HepG2 (cell line): ENCODE measurements around the gene PCDHGA5. TPM values are rescaled to one million over a fixed set of nuclear protein-coding genes. Genes with fewer than 3 reads are reported as not detected.

Experiments used
- ATAC-seq: fragments of 200-7000 bp; cut with Tn5 transposase; 3 replicates; pipeline ENCODE4 v1.9.1; 2020; ENCODE audit warnings: mild to moderate bottlenecking, moderate library complexity
- BruUV-seq: library from RNA; stranded (reverse); fragments of 400-500 nt; replicated peaks from 2 replicates; lab custom pipeline; 2021; lab: Mats Ljungman, UMichigan
- CTCF ChIA-PET: fragments of 300-600 bp; formaldehyde crosslinking; extraction: SDS; loops from one replicate; lab custom pipeline; 2021; ENCODE audit warnings: low total read pairs, inconsistent platforms, low intra/inter-chr PET ratio; lab: Yijun Ruan, JAX
- POLR2A ChIA-PET: fragments of 350-600 bp; sonication (Branson Sonifier 250); formaldehyde crosslinking; loops from one replicate; lab custom pipeline; 2020; ENCODE audit warnings: antibody characterized with exemption, inconsistent platforms; lab: Yijun Ruan, JAX
- DNase-seq: peaks from one replicate; pipeline ENCODE4 v3.0.0-alpha.2; 2015; ENCODE audit warnings: low spot score
- FAIRE-seq: peaks from 3 replicates; lab custom pipeline; 2011; peaks lifted over from hg19 to GRCh38; lab: Jason Lieb, UNC
- H2AFZ ChIP-seq: one replicate; pipeline ENCODE4 v1.6.1; 2011; ENCODE audit warnings: low read length, inconsistent platforms
- H3K27ac ChIP-seq: fragments of 300-600 bp; 3 replicates; pipeline ENCODE4 v1.8.0; 2011; ENCODE audit warnings: mixed run types, mild to moderate bottlenecking, mixed read lengths, low read length, inconsistent platforms; ENCODE audit not compliant: insufficient read depth; ENCODE audit errors: extremely low read length
- H3K27me3 ChIP-seq, 2 experiments: fragments of 200-600 bp in 1 of 2; 2 replicates in 1 of 2; 3 replicates in 1 of 2; pipeline versions ENCODE4 v1.6.0 to v1.8.0; 2011; ENCODE audit warnings: low read length in 2 of 2, mild to moderate bottlenecking in 2 of 2, moderate library complexity in 2 of 2, inconsistent platforms in 1 of 2; ENCODE audit not compliant: insufficient read depth in 2 of 2, control insufficient read depth in 1 of 2
- H3K36me3 ChIP-seq, 2 experiments: fragments of 200-600 bp in 1 of 2; replicated peaks in 1 of 2; 2 replicates in 1 of 2; 3 replicates in 1 of 2; pipeline versions ENCODE4 v1.5.1 to v1.8.0; 2011; ENCODE audit warnings: low read length in 2 of 2, inconsistent platforms in 1 of 2; ENCODE audit not compliant: insufficient read depth in 2 of 2, control insufficient read depth in 1 of 2
- H3K4me1 ChIP-seq: 2 replicates; pipeline ENCODE4 v1.5.1; 2012; ENCODE audit warnings: low read length, inconsistent platforms; ENCODE audit not compliant: insufficient read depth
- H3K4me2 ChIP-seq: 2 replicates; pipeline ENCODE4 v1.6.0; 2011; ENCODE audit warnings: low read depth, low read length, inconsistent platforms
- H3K4me3 ChIP-seq, 3 experiments: fragments of 200-600 bp in 1 of 3; sonication (generic), shearing (Covaris generic) in 1 of 3; replicated peaks in 1 of 3; 2 replicates each; pipeline ENCODE4 v1.5.1; 2011 to 2016; ENCODE audit warnings: low read length in 3 of 3, inconsistent platforms in 2 of 3, low read depth in 2 of 3, mild to moderate bottlenecking in 2 of 3, control low read depth in 1 of 3, mixed read lengths in 1 of 3; ENCODE audit not compliant: insufficient read depth in 1 of 3
- H3K79me2 ChIP-seq: one replicate; pipeline ENCODE4 v1.6.1; 2011; ENCODE audit warnings: low read length, inconsistent platforms; ENCODE audit not compliant: insufficient read depth
- H3K9ac ChIP-seq: 2 replicates; pipeline ENCODE4 v1.6.0; 2011; ENCODE audit warnings: mild to moderate bottlenecking, low read depth, low read length, inconsistent platforms; ENCODE audit not compliant: insufficient read depth
- H3K9me3 ChIP-seq: 2 replicates; pipeline ENCODE4 v1.5.1; 2012; ENCODE audit warnings: mild to moderate bottlenecking, low read length
- H4K20me1 ChIP-seq: 2 replicates; pipeline ENCODE4 v1.6.0; 2011; ENCODE audit warnings: inconsistent platforms, mild to moderate bottlenecking, low read length, moderate library complexity; ENCODE audit not compliant: insufficient read depth
- HHEX ChIP-seq: IDR thresholded peaks from 2 replicates; pipeline ENCODE4 v1.6.1; 2016; ENCODE audit warnings: control low read depth
- HMG20A ChIP-seq: IDR thresholded peaks from 2 replicates; pipeline ENCODE4 v1.6.1; 2016; ENCODE audit warnings: borderline replicate concordance
- MLX ChIP-seq: IDR thresholded peaks from 2 replicates; pipeline ENCODE4 v1.6.1; 2016
- NR2C2 ChIP-seq: sonication (generic); formaldehyde crosslinking; IDR thresholded peaks from 2 replicates; pipeline ENCODE4 v1.4.0; 2020; ENCODE audit warnings: missing genetic modification reagents, mild to moderate bottlenecking, moderate library complexity, borderline replicate concordance
- POLR2AphosphoS2 ChIP-seq: IDR thresholded peaks from 2 replicates; pipeline ENCODE4 v1.6.1; 2011; ENCODE audit warnings: low read depth, low read length, improper control_type of control experiment
- REL ChIP-seq: sonication (generic); formaldehyde crosslinking; conservative IDR thresholded peaks from 2 replicates; pipeline ENCODE4 v1.8.0; 2022; ENCODE audit warnings: mild to moderate bottlenecking, missing genetic modification reagents, moderate library complexity
- RORA ChIP-seq: sonication (generic); formaldehyde crosslinking; IDR thresholded peaks from 2 replicates; pipeline ENCODE4 v1.5.0; 2020; ENCODE audit warnings: mild to moderate bottlenecking, missing genetic modification reagents, moderate library complexity
- TMF1 ChIP-seq: sonication (generic); formaldehyde crosslinking; IDR thresholded peaks from 2 replicates; pipeline ENCODE4 v1.8.1; 2022; ENCODE audit warnings: low read depth, missing genetic modification reagents
- ZBTB20 ChIP-seq: sonication (generic); formaldehyde crosslinking; IDR thresholded peaks from 2 replicates; pipeline ENCODE4 v1.8.1; 2023; ENCODE audit warnings: missing genetic modification reagents, low read depth, mild to moderate bottlenecking, borderline replicate concordance
- ZNF225 ChIP-seq: sonication (generic); formaldehyde crosslinking; IDR thresholded peaks from 2 replicates; pipeline ENCODE4 v1.4.0; 2020; ENCODE audit warnings: mild to moderate bottlenecking, missing genetic modification reagents
- ZNF329 ChIP-seq: sonication (generic); formaldehyde crosslinking; IDR thresholded peaks from 2 replicates; pipeline ENCODE4 v1.9.0; 2021; ENCODE audit warnings: low read depth, mild to moderate bottlenecking, missing genetic modification reagents
- WGBS: methylation state at CpG from one replicate; pipeline ENCODE4 v1.1.6; 2017; ENCODE audit warnings: low lambda C conversion rate; 5-methylcytosine and 5-hydroxymethylcytosine counted together
- in situ Hi-C: cut with HindIII; loops from 2 replicates; pipeline ENCODE4 v1.10.0; 2017; ENCODE audit warnings: low pct_unique_long_range_greater_than_20kb; ENCODE audit not compliant: extremely low pct_ligation_motif_present
- intact Hi-C: fragments of 100-400 bp; cut with micrococcal nuclease; formaldehyde crosslinking; loops from one replicate; pipeline ENCODE4 v1.10.0; 2022; ENCODE audit not compliant: unreplicated experiment
- polyA plus RNA-seq, 8 experiments: library from polyadenylated mRNA; depleted of rRNA in 3 of 8; stranded (reverse) in 7 of 8; unstranded in 1 of 8; fragments of >200 nt; fragmentation: Illumina TruSeq in 4 of 8; extraction: Trizol in 4 of 8; gene quantifications; 2 replicates each; pipeline versions ENCODE4 v1.2.1 to v1.2.3, GENCODE V29; 2011 to 2016; ENCODE audit warnings: low read depth in 4 of 8, missing spikeins in 1 of 8, mixed read lengths in 1 of 8; ENCODE audit not compliant: insufficient read depth in 1 of 8
- total RNA-seq, 5 experiments: library from RNA; depleted of rRNA; stranded (reverse); fragments of >200 nt; fragmentation: Illumina TruSeq; extraction: Trizol; gene quantifications; 2 replicates each; pipeline ENCODE4 v1.2.3, GENCODE V29; 2016; ENCODE audit warnings: low read depth in 1 of 5
- TF ChIP-seq, protein P1 (sequence below): sonication (generic); formaldehyde crosslinking; conservative IDR thresholded peaks from 2 replicates; pipeline ENCODE4 v1.4.0; 2020; ENCODE audit warnings: missing genetic modification reagents

The PCDHGA5 gene
- total and polyA plus RNA-seq, 2 of the 13 experiments (the other 11 are each of a cell fraction or from before 2014, with no cell fraction given) = 0.27 to 0.32 TPM

DNA sequence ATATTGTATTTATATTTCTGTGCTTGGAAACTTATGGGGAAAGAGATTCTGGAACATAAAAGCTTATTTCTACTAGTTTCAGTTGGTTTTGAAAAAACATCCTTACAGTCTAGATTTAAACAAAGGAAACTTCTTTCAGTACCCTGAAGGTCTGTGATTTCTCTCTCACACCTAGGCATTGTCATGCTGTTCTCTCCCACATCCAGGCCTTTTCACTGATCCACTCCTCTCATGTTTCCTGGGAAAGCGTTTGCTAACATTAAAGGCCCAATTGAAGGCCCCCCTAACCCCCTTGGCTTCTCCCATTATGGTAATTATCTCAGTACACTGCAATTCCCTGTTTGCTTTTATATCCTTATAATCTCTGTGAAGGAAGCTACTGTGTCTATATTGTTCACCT, 21.2 kb upstream of the PCDHGA5 start:
- Histone ChIP-seq H3K4me2 (no peak overlapping the region), H3K36me3 (no peaks in the 10 kb centered on the region), H2AFZ (no peak overlapping the region), H3K27me3 (no peaks in the 10 kb centered on the region), H3K4me1 (no peaks in the 10 kb centered on the region), H4K20me1 (no peaks in the 10 kb centered on the region), H3K9ac (no peak overlapping the region), H3K79me2 (no peaks in the 10 kb centered on the region), H3K4me3 (no peak overlapping the region), H3K27ac (no peak overlapping the region), H3K9me3 (peaks cover 30% of the 10 kb centered on the region)
- CTCF ChIA-PET = no interaction called here
- POLR2A ChIA-PET = no interaction called here
- 0% methylated on average over 1 of the region's 1 CpG for WGBS
- FAIRE-seq = no peak
- ATAC-seq = no peak
- no TSS peak for BruUV-seq
- intact Hi-C loops = no loop called here
- in situ Hi-C loops = no loop called here
- TF ChIP-seq ZNF329 (CRISPR knock-in tag) (no peak), HHEX (no peak), REL (CRISPR knock-in tag) (no peak), NR2C2 (CRISPR knock-in tag) (no peak), ZBTB20 (CRISPR knock-in tag) (no peak), TMF1 (CRISPR knock-in tag) (no peak), MLX (CRISPR knock-in tag) (no peak), POLR2AphosphoS2 (no peak), RORA (no peak), ZNF225 (CRISPR knock-in tag) (no peak), HMG20A (CRISPR knock-in tag) (no peak)
- TF ChIP-seq, protein P1, sequence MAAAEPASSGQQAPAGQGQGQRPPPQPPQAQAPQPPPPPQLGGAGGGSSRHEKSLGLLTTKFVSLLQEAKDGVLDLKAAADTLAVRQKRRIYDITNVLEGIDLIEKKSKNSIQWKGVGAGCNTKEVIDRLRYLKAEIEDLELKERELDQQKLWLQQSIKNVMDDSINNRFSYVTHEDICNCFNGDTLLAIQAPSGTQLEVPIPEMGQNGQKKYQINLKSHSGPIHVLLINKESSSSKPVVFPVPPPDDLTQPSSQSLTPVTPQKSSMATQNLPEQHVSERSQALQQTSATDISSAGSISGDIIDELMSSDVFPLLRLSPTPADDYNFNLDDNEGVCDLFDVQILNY = no peak
- DNase-seq = no peak
